CD4-positive, CD25-positive, alpha-beta regulatory T cell (primary cell): ENCODE results near the gene TMEM221. TPM values are rescaled to one million over a fixed set of nuclear protein-coding genes. Genes with fewer than 3 reads are reported as not detected.
A peak's percentile ranks its signal among the peaks of the same experiment; 100 is the strongest.

Source experiments
- ATAC-seq, 2 donors: fragments of 150-1000 bp; cut with Tn5 transposase; one replicate each; pipeline ENCODE4 v1.10.0; 2021; ENCODE audit warnings: low read depth in 2 of 2, moderate number of reproducible peaks in 2 of 2, moderate library complexity in 1 of 2
- DNase-seq, 3 donors: peaks; one replicate each; pipeline versions ENCODE4 v3.0.0 to v3.0.0-alpha.2; 2012 to 2022; ENCODE audit warnings: mixed read lengths in 1 of 3
- H3K27ac ChIP-seq: one replicate; pipeline ENCODE4 v1.7.0; 2013; ENCODE audit warnings: mild to moderate bottlenecking, low read length; ENCODE audit not compliant: insufficient read depth, poor library complexity, severe bottlenecking
- H3K27me3 ChIP-seq: one replicate; pipeline ENCODE4 v1.7.0; 2013; ENCODE audit warnings: low read length; ENCODE audit not compliant: control insufficient read depth, insufficient read depth
- H3K36me3 ChIP-seq: one replicate; pipeline ENCODE4 v1.7.0; 2013; ENCODE audit warnings: mild to moderate bottlenecking, low read length, moderate library complexity; ENCODE audit not compliant: control insufficient read depth, insufficient read depth
- H3K4me1 ChIP-seq: 2 replicates; pipeline ENCODE4 v1.7.0; 2013; ENCODE audit warnings: mild to moderate bottlenecking, low read length; ENCODE audit not compliant: insufficient read depth, control insufficient read depth, poor library complexity, severe bottlenecking
- H3K4me3 ChIP-seq: one replicate; pipeline ENCODE4 v1.7.0; 2013; ENCODE audit warnings: low read depth, mild to moderate bottlenecking, low read length, moderate library complexity
- H3K9me3 ChIP-seq, 2 experiments: 1 replicate in 1 of 2; 2 replicates in 1 of 2; pipeline ENCODE4 v1.7.0; 2013; ENCODE audit warnings: low read length in 2 of 2, mild to moderate bottlenecking in 1 of 2, moderate library complexity in 1 of 2; ENCODE audit not compliant: control insufficient read depth in 2 of 2
- H3K27ac Mint-ChIP-seq, 3 donors: one replicate each; pipeline ENCODE4 v1.8.0; 2020 to 2022; ENCODE audit warnings: mild to moderate bottlenecking in 3 of 3, mixed read lengths in 3 of 3, moderate library complexity in 2 of 3
- H3K27me3 Mint-ChIP-seq: one replicate; pipeline ENCODE4 v1.8.0; 2022; ENCODE audit warnings: mild to moderate bottlenecking, mixed read lengths
- H3K36me3 Mint-ChIP-seq: one replicate; pipeline ENCODE4 v1.8.0; 2020; ENCODE audit warnings: mixed read lengths
- H3K4me1 Mint-ChIP-seq, 4 donors: one replicate each; pipeline ENCODE4 v1.8.0; 2020 to 2022; ENCODE audit warnings: mixed read lengths in 4 of 4, mild to moderate bottlenecking in 1 of 4
- H3K4me3 Mint-ChIP-seq, 4 donors: one replicate each; pipeline ENCODE4 v1.8.0; 2020 to 2022; ENCODE audit warnings: mild to moderate bottlenecking in 4 of 4, mixed read lengths in 4 of 4, moderate library complexity in 3 of 4
- H3K9me3 Mint-ChIP-seq, 7 donors: one replicate each; pipeline ENCODE4 v1.8.0; 2020 to 2022; ENCODE audit warnings: mixed read lengths in 7 of 7, mild to moderate bottlenecking in 3 of 7, moderate library complexity in 2 of 7
- polyA plus RNA-seq, 4 donors: library from polyadenylated mRNA; unstranded; fragments of 300-500 nt; fragmentation: Illumina TruSeq; gene quantifications; one replicate each; pipeline ENCODE4 v1.2.3, GENCODE V29; 2021
- total RNA-seq: library from RNA; stranded (reverse); gene quantifications from one replicate; pipeline ENCODE4 v1.2.3, GENCODE V29; 2022

Gene TMEM221
- total and polyA plus RNA-seq, 5 donors from 2014 or later = 0.16 TPM; not detected in 4

DNA sequence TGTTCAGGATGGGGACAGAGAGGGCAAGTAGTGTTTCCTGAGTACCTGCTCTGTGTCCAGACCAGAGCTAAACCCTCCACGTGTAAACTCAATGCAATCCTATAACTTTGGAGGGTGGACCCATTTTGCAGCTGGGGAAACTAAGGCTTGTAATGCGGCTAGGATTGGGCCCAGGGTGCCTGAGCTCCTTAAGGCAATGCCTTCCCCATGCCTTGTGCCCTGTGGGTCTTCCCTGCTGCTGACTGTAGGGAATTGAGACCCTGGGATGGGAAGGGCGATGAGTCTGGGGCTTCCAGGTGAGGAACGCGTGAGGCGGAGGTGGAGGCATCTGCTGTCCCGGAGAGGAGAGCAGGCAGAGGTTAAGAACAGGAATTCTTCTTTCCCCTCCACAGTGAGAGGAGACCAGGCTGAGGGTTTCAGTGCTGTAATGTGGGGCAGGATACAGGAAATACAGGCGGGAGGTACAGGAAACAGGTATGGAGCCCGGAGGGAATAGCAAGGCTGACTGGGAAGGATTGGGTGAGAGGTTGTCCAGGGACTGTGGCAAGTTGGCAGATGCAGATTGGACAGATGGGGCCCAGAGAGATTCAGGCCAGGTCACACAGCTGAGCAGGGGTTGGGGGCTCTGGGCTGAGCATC lies 41.0 kb upstream of the TMEM221 start:
- Mint-ChIP-seq H3K27ac (peak overlapping the region; percentile 23 to 96 (median 91)), H3K27me3 (no peaks in the 10 kb centered on the region), H3K4me3 (peak overlapping the region; percentile 36 to 47 (median 41)), H3K4me1 (peaks cover 10 to 33% (median 19%) of the 10 kb centered on the region in 4 donors), H3K36me3 (no peaks in the 10 kb centered on the region), H3K9me3 (no peaks in the 10 kb centered on the region)
- no peak for ATAC-seq
- Histone ChIP-seq H3K36me3 (no peaks in the 10 kb centered on the region), H3K27me3 (no peaks in the 10 kb centered on the region), H3K27ac (peak overlapping the region; percentile 49), H3K4me3 (no peak overlapping the region), H3K9me3 (no peaks in the 10 kb centered on the region), H3K4me1 (peaks cover 30% of the 10 kb centered on the region)
- DNase-seq = no peak

DNA sequence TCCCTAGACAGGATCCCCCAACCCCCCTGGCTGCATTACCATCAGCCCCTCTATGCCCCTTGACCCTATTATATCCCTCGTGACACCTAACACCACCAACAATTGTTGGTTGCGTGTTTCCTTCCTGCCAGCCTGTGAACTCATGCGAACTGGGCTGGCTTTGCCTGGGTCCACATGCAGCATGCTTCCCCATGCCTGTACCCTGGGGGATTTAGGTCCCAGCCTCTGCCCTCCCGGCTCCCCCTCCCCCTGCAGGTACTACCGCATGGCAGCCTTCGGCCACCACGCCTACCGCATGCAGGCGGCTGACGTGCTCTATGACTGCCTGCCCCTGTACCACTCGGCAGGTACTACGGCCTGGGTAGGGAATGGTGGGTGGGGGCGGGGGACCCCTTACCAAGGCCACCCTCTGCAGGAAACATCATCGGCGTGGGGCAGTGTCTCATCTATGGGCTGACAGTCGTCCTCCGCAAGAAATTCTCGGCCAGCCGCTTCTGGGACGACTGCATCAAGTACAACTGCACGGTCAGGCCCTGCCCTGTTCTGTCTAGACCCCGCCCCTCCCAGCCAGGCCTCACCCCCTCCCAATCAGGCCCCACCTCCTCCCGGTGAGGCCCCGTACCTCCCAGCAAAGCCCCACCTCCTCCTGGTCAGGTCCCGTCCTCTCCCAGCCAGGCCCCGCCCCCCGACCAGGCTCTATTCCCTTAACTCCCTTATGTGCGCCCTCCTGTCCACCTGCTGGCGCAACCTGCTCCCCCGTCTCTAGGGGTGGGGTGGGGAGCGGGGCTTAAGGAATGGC lies 40.3 kb upstream of the TMEM221 start:
- ATAC-seq (peak; percentile 81 to 86), DNase-seq (peak; percentile 43 to 78 (median 68))
- no peaks in the 10 kb centered on the region for H3K36me3 ChIP-seq
- no peaks in the 10 kb centered on the region for H3K27me3 Mint-ChIP-seq
- H3K4me3 Mint-ChIP-seq = peak overlapping the region; percentile 36 to 80 (median 70)
- peaks cover 30% of the 10 kb centered on the region for H3K4me1 ChIP-seq
- H3K9me3 ChIP-seq = no peaks in the 10 kb centered on the region
- H3K9me3 Mint-ChIP-seq = no peaks in the 10 kb centered on the region
- H3K4me1 Mint-ChIP-seq = peaks cover 10 to 33% (median 19%) of the 10 kb centered on the region in 4 donors
- no peak overlapping the region for H3K4me3 ChIP-seq
- peak overlapping the region; percentile 49 for H3K27ac ChIP-seq
- peak overlapping the region; percentile 91 to 96 (median 93) for H3K27ac Mint-ChIP-seq
- no peaks in the 10 kb centered on the region for H3K36me3 Mint-ChIP-seq
- no peaks in the 10 kb centered on the region for H3K27me3 ChIP-seq

DNA sequence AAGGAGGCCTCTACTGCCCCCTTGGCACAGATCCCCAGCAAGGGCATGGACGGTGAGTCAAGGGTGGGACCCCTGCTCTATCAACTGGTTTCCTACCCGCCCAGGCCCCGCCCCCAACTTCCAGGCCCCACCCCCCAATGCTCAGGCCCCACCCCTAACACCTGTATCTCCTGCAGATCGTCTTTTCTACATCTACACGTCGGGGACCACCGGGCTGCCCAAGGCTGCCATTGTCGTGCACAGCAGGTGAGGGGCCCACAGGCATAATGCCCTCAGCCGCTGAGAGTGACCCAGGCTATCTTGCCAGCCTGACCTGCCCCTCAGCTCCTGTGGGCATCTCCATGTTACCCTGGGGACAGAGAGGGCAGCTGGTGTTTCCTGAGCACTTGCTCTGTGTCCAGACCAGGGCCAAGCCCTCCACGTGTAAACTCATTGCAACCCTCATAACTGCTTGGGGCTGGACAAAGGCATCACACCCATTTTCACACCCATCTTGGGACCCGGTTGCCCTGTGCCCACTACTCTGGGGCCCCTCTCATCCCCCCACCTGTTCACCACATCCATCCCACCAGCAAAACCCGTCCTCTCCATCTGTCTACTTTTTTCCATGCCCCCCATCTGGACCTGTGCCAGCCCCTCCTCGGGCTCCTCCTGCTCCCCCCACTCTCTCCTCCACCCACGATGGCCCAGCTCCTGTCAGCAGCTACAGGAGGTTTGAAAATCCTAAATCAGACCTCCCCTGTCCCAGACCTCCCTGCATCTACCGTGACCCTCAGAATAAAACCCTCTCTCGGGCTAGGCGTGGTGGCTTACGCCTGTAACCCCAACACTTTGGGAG lies 39.0 kb upstream of the TMEM221 start:
- H3K36me3 ChIP-seq = no peaks in the 10 kb centered on the region
- H3K27me3 ChIP-seq = no peaks in the 10 kb centered on the region
- no peak for DNase-seq
- peaks cover 30% of the 10 kb centered on the region for H3K4me1 ChIP-seq
- ATAC-seq = no peak
- Mint-ChIP-seq H3K9me3 (peaks cover 0 to 2% (median 0%) of the 10 kb centered on the region in 7 donors), H3K4me3 (no peak overlapping the region), H3K36me3 (no peaks in the 10 kb centered on the region), H3K27me3 (no peaks in the 10 kb centered on the region), H3K27ac (peak overlapping the region in 2 of 3 donors; percentile 48 to 87), H3K4me1 (peaks cover 10 to 33% (median 21%) of the 10 kb centered on the region in 4 donors)
- H3K27ac ChIP-seq = no peak overlapping the region
- H3K4me3 ChIP-seq = no peak overlapping the region
- H3K9me3 ChIP-seq = no peaks in the 10 kb centered on the region

DNA sequence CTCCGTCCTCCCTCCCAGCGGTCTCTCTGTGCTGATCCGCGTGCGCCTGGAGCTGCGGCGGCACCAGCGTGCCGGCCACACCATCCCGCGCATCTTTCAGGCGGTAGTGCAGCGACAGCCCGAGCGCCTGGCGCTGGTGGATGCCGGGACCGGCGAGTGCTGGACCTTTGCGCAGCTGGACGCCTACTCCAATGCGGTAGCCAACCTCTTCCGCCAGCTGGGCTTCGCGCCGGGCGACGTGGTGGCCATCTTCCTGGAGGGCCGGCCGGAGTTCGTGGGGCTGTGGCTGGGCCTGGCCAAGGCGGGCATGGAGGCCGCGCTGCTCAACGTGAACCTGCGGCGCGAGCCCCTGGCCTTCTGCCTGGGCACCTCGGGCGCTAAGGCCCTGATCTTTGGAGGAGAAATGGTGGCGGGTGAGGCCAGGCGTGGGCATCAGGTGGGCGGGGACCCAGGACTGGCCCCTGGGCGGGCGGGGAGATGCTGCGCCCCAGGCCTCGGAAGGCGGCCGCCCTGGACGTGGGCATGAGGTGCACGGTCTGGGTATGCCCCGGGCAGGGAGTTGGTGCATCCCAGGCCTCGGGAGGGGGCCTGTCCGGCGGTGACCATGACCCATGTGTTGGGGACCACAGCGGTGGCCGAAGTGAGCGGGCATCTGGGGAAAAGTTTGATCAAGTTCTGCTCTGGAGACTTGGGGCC lies 38.2 kb upstream of the TMEM221 start:
- Histone ChIP-seq H3K4me1 (peaks cover 30% of the 10 kb centered on the region), H3K27me3 (no peaks in the 10 kb centered on the region)

DNA sequence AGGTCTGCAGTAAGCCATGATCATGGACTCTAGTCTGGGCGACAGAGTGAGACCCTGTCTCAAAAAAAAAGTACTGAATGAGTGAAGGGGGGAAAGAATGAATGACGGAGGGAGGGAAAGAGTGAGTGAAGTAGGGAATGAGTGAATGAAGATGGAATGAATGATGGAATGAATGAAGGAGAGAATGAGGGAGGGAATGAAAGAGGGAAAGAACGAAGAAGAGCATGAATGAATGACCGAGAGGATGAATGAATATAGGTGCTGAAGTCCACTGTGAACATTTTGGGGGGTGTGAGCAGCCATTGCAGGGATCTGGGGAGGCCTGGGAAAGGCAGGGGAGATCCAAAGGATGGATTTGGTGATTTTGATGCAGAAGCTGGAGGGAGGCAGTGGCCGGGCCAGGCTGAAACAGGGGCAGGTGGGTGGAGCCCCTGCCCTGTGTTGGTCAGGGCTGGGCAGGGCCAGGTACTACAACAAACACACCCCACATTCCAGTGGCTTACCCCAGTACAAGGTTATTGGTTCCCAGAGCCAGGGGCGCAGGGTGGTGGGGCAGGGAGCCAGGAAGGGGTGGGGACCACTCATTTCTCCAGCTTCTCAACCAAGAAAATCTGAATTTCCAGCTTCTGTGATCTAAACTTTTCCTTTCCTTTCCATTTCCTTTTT lies 36.2 kb upstream of the TMEM221 start:
- H3K4me3 Mint-ChIP-seq = no peak overlapping the region
- peaks cover 19% of the 10 kb centered on the region for H3K4me1 ChIP-seq
- H3K36me3 Mint-ChIP-seq = no peaks in the 10 kb centered on the region
- no peaks in the 10 kb centered on the region for H3K9me3 ChIP-seq
- H3K4me1 Mint-ChIP-seq = peaks cover 4 to 18% (median 12%) of the 10 kb centered on the region in 4 donors
- DNase-seq (no peak), ATAC-seq (no peak)
- H3K36me3 ChIP-seq = no peaks in the 10 kb centered on the region
- H3K27ac Mint-ChIP-seq = peak overlapping the region in 1 of 3 donors; percentile 32
- no peak overlapping the region for H3K27ac ChIP-seq
- H3K27me3 ChIP-seq = no peaks in the 10 kb centered on the region
- H3K27me3 Mint-ChIP-seq = no peaks in the 10 kb centered on the region
- peaks cover 0 to 2% (median 0%) of the 10 kb centered on the region in 7 donors for H3K9me3 Mint-ChIP-seq
- H3K4me3 ChIP-seq = no peak overlapping the region

More for the DNA sequence above, 38.2 kb upstream of the TMEM221 start:
- Mint-ChIP-seq H3K4me3 (no peak overlapping the region), H3K27ac (no peak overlapping the region), H3K36me3 (no peaks in the 10 kb centered on the region), H3K4me1 (peaks cover 10 to 33% (median 21%) of the 10 kb centered on the region in 4 donors), H3K9me3 (peaks cover 0 to 2% (median 0%) of the 10 kb centered on the region in 7 donors), H3K27me3 (no peaks in the 10 kb centered on the region)
- DNase-seq (no peak), ATAC-seq (no peak)
- Histone ChIP-seq H3K27ac (no peak overlapping the region), H3K9me3 (no peaks in the 10 kb centered on the region), H3K36me3 (no peaks in the 10 kb centered on the region), H3K4me3 (no peak overlapping the region)

DNA sequence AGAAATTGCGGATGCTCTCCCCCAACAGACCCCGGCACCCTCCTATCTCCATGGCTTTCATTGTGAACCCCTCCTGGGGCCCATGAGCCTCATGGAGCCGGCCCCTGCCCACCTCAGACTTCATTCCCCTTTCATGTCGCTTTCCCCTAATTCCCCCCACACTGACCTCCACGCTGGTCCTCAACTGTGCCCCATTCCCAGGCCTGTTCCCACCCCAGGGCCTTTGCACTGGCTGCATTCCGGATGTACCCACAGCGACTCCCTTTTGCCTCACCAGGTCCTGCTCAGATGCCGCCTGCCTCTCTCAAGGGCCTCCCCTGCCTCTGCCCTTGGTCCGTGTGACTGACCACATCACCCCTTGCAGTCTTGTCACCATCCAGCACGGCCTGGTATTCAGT lies 35.1 kb upstream of the TMEM221 start:
- Histone ChIP-seq H3K27ac (no peak overlapping the region), H3K9me3 (no peaks in the 10 kb centered on the region), H3K4me1 (peaks cover 8% of the 10 kb centered on the region), H3K4me3 (no peak overlapping the region), H3K27me3 (no peaks in the 10 kb centered on the region), H3K36me3 (no peaks in the 10 kb centered on the region)
- H3K27me3 Mint-ChIP-seq = no peaks in the 10 kb centered on the region
- DNase-seq = no peak
- no peaks in the 10 kb centered on the region for H3K36me3 Mint-ChIP-seq
- ATAC-seq = no peak
- H3K4me3 Mint-ChIP-seq = no peak overlapping the region
- peaks cover 0 to 8% (median 6%) of the 10 kb centered on the region in 4 donors for H3K4me1 Mint-ChIP-seq
- peaks cover 0 to 2% (median 0%) of the 10 kb centered on the region in 7 donors for H3K9me3 Mint-ChIP-seq
- H3K27ac Mint-ChIP-seq = no peak overlapping the region
